GM23338 (cell line): ENCODE results near the gene TPH2. TPM values are rescaled to one million over a fixed set of nuclear protein-coding genes. Genes with fewer than 3 reads are reported as not detected.
A peak's percentile ranks its signal among the peaks of the same experiment; 100 is the strongest.

ENCODE experiments used
- ATAC-seq: fragments of 200-7000 bp; cut with Tn5 transposase; 3 replicates; pipeline ENCODE4 v1.9.1; 2020
- DNase-seq: peaks from one replicate; pipeline ENCODE4 v3.0.0-alpha.2; 2015; ENCODE audit warnings: low spot score
- H2AFZ ChIP-seq: fragments of 200-600 bp; sonication (generic); 2 replicates; pipeline ENCODE4 v1.8.0; 2016; ENCODE audit warnings: antibody characterized with exemption, mild to moderate bottlenecking, moderate library complexity
- H3F3A ChIP-seq: fragments of 200-600 bp; sonication (generic); replicated peaks from 2 replicates; pipeline ENCODE4 v1.8.0; 2017; ENCODE audit warnings: antibody characterized with exemption, mixed run types, low read depth
- H3K27ac ChIP-seq: fragments of 200-600 bp; sonication (generic); 2 replicates; pipeline ENCODE4 v1.6.1; 2016; ENCODE audit warnings: low read depth
- H3K27me3 ChIP-seq: fragments of 200-600 bp; sonication (generic); 2 replicates; pipeline ENCODE4 v1.8.0; 2016; ENCODE audit warnings: mild to moderate bottlenecking, mixed run types, moderate library complexity; ENCODE audit not compliant: insufficient read depth
- H3K36me3 ChIP-seq: fragments of 200-600 bp; sonication (generic); 2 replicates; pipeline ENCODE4 v1.8.0; 2016; ENCODE audit warnings: mild to moderate bottlenecking; ENCODE audit not compliant: insufficient read depth
- H3K4me1 ChIP-seq: fragments of 200-600 bp; sonication (generic); 2 replicates; pipeline ENCODE4 v1.8.0; 2016; ENCODE audit warnings: mild to moderate bottlenecking, moderate library complexity; ENCODE audit not compliant: insufficient read depth
- H3K4me2 ChIP-seq: fragments of 200-600 bp; sonication (generic); 2 replicates; pipeline ENCODE4 v1.7.1; 2017; ENCODE audit warnings: mixed run types
- H3K4me3 ChIP-seq: fragments of 200-600 bp; sonication (generic); 2 replicates; pipeline ENCODE4 v1.6.1; 2016; ENCODE audit warnings: mixed run types
- H3K79me2 ChIP-seq: fragments of 200-600 bp; sonication (generic); replicated peaks from 2 replicates; pipeline ENCODE4 v1.8.0; 2017; ENCODE audit warnings: mild to moderate bottlenecking; ENCODE audit not compliant: insufficient read depth
- H3K9me2 ChIP-seq: fragments of 200-600 bp; sonication (generic); 2 replicates; pipeline ENCODE4 v1.8.0; 2017; ENCODE audit not compliant: insufficient read depth
- H4K20me1 ChIP-seq: fragments of 200-600 bp; sonication (generic); replicated peaks from 2 replicates; pipeline ENCODE4 v1.8.0; 2017; ENCODE audit warnings: mild to moderate bottlenecking; ENCODE audit not compliant: insufficient read depth
- H3K27ac Mint-ChIP-seq: 2 replicates; pipeline ENCODE4 v1.8.0; 2020; ENCODE audit warnings: inconsistent platforms, mild to moderate bottlenecking, moderate library complexity, mixed read lengths
- H3K27me3 Mint-ChIP-seq: 3 replicates; pipeline ENCODE4 v1.8.0; 2022; ENCODE audit warnings: low read depth, mild to moderate bottlenecking, moderate library complexity, mixed read lengths, inconsistent platforms; ENCODE audit not compliant: insufficient read depth, poor library complexity
- H3K36me3 Mint-ChIP-seq: 3 replicates; pipeline ENCODE4 v1.8.0; 2021; ENCODE audit warnings: low read depth, mild to moderate bottlenecking, inconsistent platforms, moderate library complexity, mixed read lengths
- H3K4me1 Mint-ChIP-seq: 3 replicates; pipeline ENCODE4 v1.8.0; 2020; ENCODE audit warnings: mild to moderate bottlenecking, inconsistent platforms, mixed read lengths
- H3K4me3 Mint-ChIP-seq: 3 replicates; pipeline ENCODE4 v1.8.0; 2021; ENCODE audit warnings: moderate library complexity, mild to moderate bottlenecking, inconsistent platforms, mixed read lengths
- H3K9me3 Mint-ChIP-seq: 3 replicates; pipeline ENCODE4 v1.8.0; 2020; ENCODE audit warnings: moderate library complexity, mild to moderate bottlenecking, inconsistent platforms, mixed read lengths
- CREB1 ChIP-seq: fragments of 250-450 bp; sonication (Bioruptor Pico); IDR thresholded peaks from 2 replicates; pipeline ENCODE4 v1.5.0; 2020; ENCODE audit warnings: low read depth, mild to moderate bottlenecking, moderate library complexity
- EZH2 ChIP-seq: fragments of 200-600 bp; sonication (generic); IDR thresholded peaks from one replicate; pipeline ENCODE4 v1.8.0; 2017; ENCODE audit warnings: antibody characterized with exemption, mild to moderate bottlenecking, low read depth; ENCODE audit not compliant: unreplicated experiment
- EZH2phosphoT487 ChIP-seq: fragments of 200-600 bp; sonication (generic); IDR thresholded peaks from one replicate; pipeline ENCODE4 v1.8.1; 2018; ENCODE audit warnings: antibody characterized with exemption; ENCODE audit not compliant: unreplicated experiment
- JUNB ChIP-seq: IDR thresholded peaks from one replicate; pipeline ENCODE4 v1.6.1; 2016; ENCODE audit warnings: antibody characterized with exemption; ENCODE audit not compliant: unreplicated experiment
- NANOG ChIP-seq: IDR thresholded peaks from 2 replicates; pipeline ENCODE4 v1.6.1; 2016; ENCODE audit warnings: antibody characterized with exemption, borderline replicate concordance
- POLR2AphosphoS5 ChIP-seq: IDR thresholded peaks from 2 replicates; pipeline ENCODE4 v1.6.1; 2016; ENCODE audit warnings: antibody characterized with exemption, low read depth
- REST ChIP-seq: IDR thresholded peaks from one replicate; pipeline ENCODE4 v1.6.1; 2018; ENCODE audit warnings: antibody characterized with exemption; ENCODE audit not compliant: unreplicated experiment
- STAT1 ChIP-seq: IDR thresholded peaks from one replicate; pipeline ENCODE4 v1.6.1; 2016; ENCODE audit warnings: antibody characterized with exemption; ENCODE audit not compliant: unreplicated experiment
- ZNF114 ChIP-seq: fragments of 250-450 bp; sonication (Bioruptor Pico); IDR thresholded peaks from 2 replicates; pipeline ENCODE4 v1.5.0; 2020; ENCODE audit warnings: mild to moderate bottlenecking, moderate library complexity
- ZNF331 ChIP-seq: fragments of 250-450 bp; sonication (Bioruptor Pico); IDR thresholded peaks from 2 replicates; pipeline ENCODE4 v1.5.0; 2020; ENCODE audit warnings: low read depth, mild to moderate bottlenecking, moderate library complexity
- ZNF462 ChIP-seq: fragments of 250-450 bp; sonication (Bioruptor Pico); IDR thresholded peaks from 2 replicates; pipeline ENCODE4 v1.5.0; 2020; ENCODE audit warnings: mild to moderate bottlenecking, moderate library complexity
- polyA plus RNA-seq: library from polyadenylated mRNA; unstranded; fragments of >200 nt; fragmentation: Nextera tagmentation; extraction: Ambion mirVana; gene quantifications from 2 replicates; pipeline ENCODE4 v1.2.1, GENCODE V29; 2016
- total RNA-seq: library from RNA; depleted of rRNA; stranded (reverse); fragments of >200 nt; shearing (Covaris generic); gene quantifications from 2 replicates; pipeline ENCODE4 v1.2.3, GENCODE V29; 2014
- TF ChIP-seq, protein P1 (sequence below), 2 experiments: fragments of 200-600 bp in 1 of 2; sonication (generic) in 1 of 2; conservative IDR thresholded peaks; 2 replicates each; pipeline versions ENCODE4 v1.5.1 to v1.6.1; 2016 to 2017; ENCODE audit warnings: antibody characterized with exemption in 2 of 2, low read depth in 2 of 2, mild to moderate bottlenecking in 2 of 2, moderate library complexity in 1 of 2
- TF ChIP-seq, protein P2 (sequence below): IDR thresholded peaks from 2 replicates; pipeline ENCODE4 v1.6.1; 2016; ENCODE audit warnings: antibody characterized with exemption

TPH2 gene
- total and polyA plus RNA-seq, 2 experiments from 2014 or later: 0.94 to 1.4 TPM

DNA sequence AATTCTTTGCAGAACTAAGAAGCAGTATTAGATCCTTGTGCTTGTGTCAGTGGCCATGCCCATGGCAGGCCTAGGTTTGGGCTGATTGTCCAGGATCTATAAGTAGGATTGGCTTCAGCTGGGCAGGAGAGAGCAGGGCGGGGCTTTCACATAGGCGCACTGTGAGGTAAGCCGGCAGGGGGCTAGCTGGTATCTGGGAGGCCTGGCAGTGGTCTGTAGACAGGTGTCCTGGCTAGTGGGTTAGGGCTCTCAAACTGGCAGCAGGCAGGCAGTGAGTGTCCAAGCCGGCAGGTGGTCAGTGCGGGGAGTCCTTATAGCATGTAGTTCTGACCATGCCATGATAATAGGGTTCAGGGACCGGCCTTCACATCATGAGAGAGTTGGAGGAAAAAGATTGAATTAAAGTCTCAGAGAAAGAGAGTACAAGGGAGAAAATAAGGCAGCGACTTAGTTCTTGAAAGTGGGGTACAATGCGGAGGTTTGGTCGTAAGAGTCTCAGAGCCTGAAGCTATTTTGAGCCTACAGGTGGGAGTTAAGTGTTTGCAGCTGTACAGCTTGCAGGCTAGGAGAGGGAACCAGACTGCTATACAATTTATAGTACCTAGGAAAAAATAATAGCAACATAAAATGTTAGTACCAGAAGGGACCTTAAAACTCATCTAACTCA, 137.4 kb downstream of the TPH2 start:
- Mint-ChIP-seq H3K9me3 (peaks cover 13% of the 10 kb centered on the region), H3K36me3 (peaks cover 8% of the 10 kb centered on the region), H3K4me1 (no peaks in the 10 kb centered on the region; the same call in 2 of the 3 replicates), H3K4me3 (no peak overlapping the region), H3K27me3 (no peaks in the 10 kb centered on the region), H3K27ac (no peak overlapping the region; the same call in 1 of the 2 replicates)
- no peak overlapping the region for H3K4me3 ChIP-seq
- H3K9me2 ChIP-seq: no peaks in the 10 kb centered on the region; the same call in 1 of the 2 replicates
- H3K79me2 ChIP-seq: no peaks in the 10 kb centered on the region
- TF ChIP-seq ZNF462 (CRISPR knock-in tag) (no peak), CREB1 (CRISPR knock-in tag) (no peak), EZH2phosphoT487 (no peak), NANOG (no peak), POLR2AphosphoS5 (no peak), ZNF114 (no peak), ZNF331 (CRISPR knock-in tag) (no peak), REST (no peak), EZH2 (no peak), JUNB (no peak), STAT1 (no peak)
- TF ChIP-seq, protein P1, sequence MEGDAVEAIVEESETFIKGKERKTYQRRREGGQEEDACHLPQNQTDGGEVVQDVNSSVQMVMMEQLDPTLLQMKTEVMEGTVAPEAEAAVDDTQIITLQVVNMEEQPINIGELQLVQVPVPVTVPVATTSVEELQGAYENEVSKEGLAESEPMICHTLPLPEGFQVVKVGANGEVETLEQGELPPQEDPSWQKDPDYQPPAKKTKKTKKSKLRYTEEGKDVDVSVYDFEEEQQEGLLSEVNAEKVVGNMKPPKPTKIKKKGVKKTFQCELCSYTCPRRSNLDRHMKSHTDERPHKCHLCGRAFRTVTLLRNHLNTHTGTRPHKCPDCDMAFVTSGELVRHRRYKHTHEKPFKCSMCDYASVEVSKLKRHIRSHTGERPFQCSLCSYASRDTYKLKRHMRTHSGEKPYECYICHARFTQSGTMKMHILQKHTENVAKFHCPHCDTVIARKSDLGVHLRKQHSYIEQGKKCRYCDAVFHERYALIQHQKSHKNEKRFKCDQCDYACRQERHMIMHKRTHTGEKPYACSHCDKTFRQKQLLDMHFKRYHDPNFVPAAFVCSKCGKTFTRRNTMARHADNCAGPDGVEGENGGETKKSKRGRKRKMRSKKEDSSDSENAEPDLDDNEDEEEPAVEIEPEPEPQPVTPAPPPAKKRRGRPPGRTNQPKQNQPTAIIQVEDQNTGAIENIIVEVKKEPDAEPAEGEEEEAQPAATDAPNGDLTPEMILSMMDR (conservative IDR thresholded peaks at IDR 0.05; ENCODE audit: low read depth in 2 of 2): no peak
- TF ChIP-seq, protein P2, sequence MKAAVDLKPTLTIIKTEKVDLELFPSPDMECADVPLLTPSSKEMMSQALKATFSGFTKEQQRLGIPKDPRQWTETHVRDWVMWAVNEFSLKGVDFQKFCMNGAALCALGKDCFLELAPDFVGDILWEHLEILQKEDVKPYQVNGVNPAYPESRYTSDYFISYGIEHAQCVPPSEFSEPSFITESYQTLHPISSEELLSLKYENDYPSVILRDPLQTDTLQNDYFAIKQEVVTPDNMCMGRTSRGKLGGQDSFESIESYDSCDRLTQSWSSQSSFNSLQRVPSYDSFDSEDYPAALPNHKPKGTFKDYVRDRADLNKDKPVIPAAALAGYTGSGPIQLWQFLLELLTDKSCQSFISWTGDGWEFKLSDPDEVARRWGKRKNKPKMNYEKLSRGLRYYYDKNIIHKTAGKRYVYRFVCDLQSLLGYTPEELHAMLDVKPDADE: no peak
- H3K4me2 ChIP-seq: no peak overlapping the region
- no peaks in the 10 kb centered on the region for H3K4me1 ChIP-seq
- H2AFZ ChIP-seq: no peak overlapping the region
- H4K20me1 ChIP-seq: no peaks in the 10 kb centered on the region
- DNase-seq (peak; percentile 21), ATAC-seq (peak; percentile 35; the same call in 2 of the 3 replicates)
- H3F3A ChIP-seq: no peaks in the 10 kb centered on the region
- no peaks in the 10 kb centered on the region for H3K27me3 ChIP-seq
- no peaks in the 10 kb centered on the region for H3K36me3 ChIP-seq
- H3K27ac ChIP-seq: no peak overlapping the region
